SK-N-SH (cell line): ENCODE data around the gene CASD1.

Source experiments
- EP300 ChIP-seq, 2 experiments: IDR thresholded peaks; 2 replicates each; pipeline versions ENCODE4 v1.4.0 to v1.6.1; 2012; ENCODE audit warnings: borderline replicate concordance in 1 of 2, low read depth in 1 of 2, low read length in 1 of 2
- FOXJ3 ChIP-seq: sonication (generic); formaldehyde crosslinking; IDR thresholded peaks from 2 replicates; pipeline ENCODE4 v1.5.1; 2020; ENCODE audit warnings: mild to moderate bottlenecking, missing genetic modification reagents
- GABPA ChIP-seq: IDR thresholded peaks from 2 replicates; pipeline ENCODE4 v1.4.0; 2012; ENCODE audit warnings: low read depth, mild to moderate bottlenecking
- GATA2 ChIP-seq: sonication (generic); formaldehyde crosslinking; IDR thresholded peaks from 2 replicates; pipeline ENCODE4 v1.5.0; 2020; ENCODE audit warnings: mild to moderate bottlenecking, missing genetic modification reagents
- JUND ChIP-seq: IDR thresholded peaks from 2 replicates; pipeline ENCODE4 v1.4.0; 2012
- NRF1 ChIP-seq: IDR thresholded peaks from 2 replicates; pipeline ENCODE4 v1.6.1; 2012; ENCODE audit warnings: low read depth, mild to moderate bottlenecking, low read length
- POLR2AphosphoS5 ChIP-seq: IDR thresholded peaks from 2 replicates; pipeline ENCODE4 v1.6.1; 2012; ENCODE audit warnings: low read depth, low read length
- RAD21 ChIP-seq: IDR thresholded peaks from 2 replicates; pipeline ENCODE4 v1.6.1; 2012; ENCODE audit warnings: mild to moderate bottlenecking, low read length
- TF ChIP-seq, protein P1 (sequence below): IDR thresholded peaks from 2 replicates; pipeline ENCODE4 v1.4.0; 2012; ENCODE audit warnings: low read depth, borderline replicate concordance
- TF ChIP-seq, protein P2 (sequence below): fragments of 200-600 bp; sonication (generic); IDR thresholded peaks from 2 replicates; pipeline ENCODE4 v1.6.1; 2017; ENCODE audit warnings: antibody characterized with exemption, mild to moderate bottlenecking, moderate library complexity
- TF ChIP-seq, protein P3 (sequence below): IDR thresholded peaks from 2 replicates; pipeline ENCODE4 v1.6.1; 2012; ENCODE audit warnings: mild to moderate bottlenecking, low read depth, low read length, moderate library complexity
- TF ChIP-seq, protein P4 (sequence below): IDR thresholded peaks from 2 replicates; pipeline ENCODE4 v1.4.0; 2012; ENCODE audit warnings: low read depth

DNA sequence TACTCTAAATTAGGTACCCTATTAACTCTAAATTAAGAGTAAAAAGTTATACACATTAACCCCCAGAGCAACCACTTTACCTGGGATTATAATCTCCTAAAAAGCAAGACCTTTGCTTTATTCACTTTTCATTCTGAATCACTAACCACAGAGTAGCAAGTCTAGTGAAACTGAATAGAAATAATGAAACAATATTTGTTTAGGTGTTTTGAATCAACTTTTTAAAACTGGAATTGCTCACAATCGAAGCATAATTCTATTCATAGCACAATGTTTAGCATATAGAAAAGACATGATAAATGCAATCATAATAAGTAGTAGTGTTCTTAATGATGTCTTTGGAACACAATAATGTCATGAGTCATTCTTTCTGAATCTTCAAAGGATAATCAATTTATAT, 37.0 kb upstream of the CASD1 start:
- TF ChIP-seq GABPA: no peak
- TF ChIP-seq RAD21: no peak
- TF ChIP-seq, protein P1, sequence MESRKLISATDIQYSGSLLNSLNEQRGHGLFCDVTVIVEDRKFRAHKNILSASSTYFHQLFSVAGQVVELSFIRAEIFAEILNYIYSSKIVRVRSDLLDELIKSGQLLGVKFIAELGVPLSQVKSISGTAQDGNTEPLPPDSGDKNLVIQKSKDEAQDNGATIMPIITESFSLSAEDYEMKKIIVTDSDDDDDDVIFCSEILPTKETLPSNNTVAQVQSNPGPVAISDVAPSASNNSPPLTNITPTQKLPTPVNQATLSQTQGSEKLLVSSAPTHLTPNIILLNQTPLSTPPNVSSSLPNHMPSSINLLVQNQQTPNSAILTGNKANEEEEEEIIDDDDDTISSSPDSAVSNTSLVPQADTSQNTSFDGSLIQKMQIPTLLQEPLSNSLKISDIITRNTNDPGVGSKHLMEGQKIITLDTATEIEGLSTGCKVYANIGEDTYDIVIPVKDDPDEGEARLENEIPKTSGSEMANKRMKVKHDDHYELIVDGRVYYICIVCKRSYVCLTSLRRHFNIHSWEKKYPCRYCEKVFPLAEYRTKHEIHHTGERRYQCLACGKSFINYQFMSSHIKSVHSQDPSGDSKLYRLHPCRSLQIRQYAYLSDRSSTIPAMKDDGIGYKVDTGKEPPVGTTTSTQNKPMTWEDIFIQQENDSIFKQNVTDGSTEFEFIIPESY: no peak
- TF ChIP-seq, protein P2, sequence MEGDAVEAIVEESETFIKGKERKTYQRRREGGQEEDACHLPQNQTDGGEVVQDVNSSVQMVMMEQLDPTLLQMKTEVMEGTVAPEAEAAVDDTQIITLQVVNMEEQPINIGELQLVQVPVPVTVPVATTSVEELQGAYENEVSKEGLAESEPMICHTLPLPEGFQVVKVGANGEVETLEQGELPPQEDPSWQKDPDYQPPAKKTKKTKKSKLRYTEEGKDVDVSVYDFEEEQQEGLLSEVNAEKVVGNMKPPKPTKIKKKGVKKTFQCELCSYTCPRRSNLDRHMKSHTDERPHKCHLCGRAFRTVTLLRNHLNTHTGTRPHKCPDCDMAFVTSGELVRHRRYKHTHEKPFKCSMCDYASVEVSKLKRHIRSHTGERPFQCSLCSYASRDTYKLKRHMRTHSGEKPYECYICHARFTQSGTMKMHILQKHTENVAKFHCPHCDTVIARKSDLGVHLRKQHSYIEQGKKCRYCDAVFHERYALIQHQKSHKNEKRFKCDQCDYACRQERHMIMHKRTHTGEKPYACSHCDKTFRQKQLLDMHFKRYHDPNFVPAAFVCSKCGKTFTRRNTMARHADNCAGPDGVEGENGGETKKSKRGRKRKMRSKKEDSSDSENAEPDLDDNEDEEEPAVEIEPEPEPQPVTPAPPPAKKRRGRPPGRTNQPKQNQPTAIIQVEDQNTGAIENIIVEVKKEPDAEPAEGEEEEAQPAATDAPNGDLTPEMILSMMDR: no peak
- no peak for TF ChIP-seq FOXJ3 (CRISPR knock-in tag)
- no peak for TF ChIP-seq NRF1
- no peak for TF ChIP-seq EP300 (IDR thresholded peaks at IDR 0.05; ENCODE audit: borderline replicate concordance in 1 of 2, low read depth in 1 of 2, low read length in 1 of 2)
- no peak for TF ChIP-seq GATA2 (CRISPR knock-in tag)
- TF ChIP-seq, protein P3, sequence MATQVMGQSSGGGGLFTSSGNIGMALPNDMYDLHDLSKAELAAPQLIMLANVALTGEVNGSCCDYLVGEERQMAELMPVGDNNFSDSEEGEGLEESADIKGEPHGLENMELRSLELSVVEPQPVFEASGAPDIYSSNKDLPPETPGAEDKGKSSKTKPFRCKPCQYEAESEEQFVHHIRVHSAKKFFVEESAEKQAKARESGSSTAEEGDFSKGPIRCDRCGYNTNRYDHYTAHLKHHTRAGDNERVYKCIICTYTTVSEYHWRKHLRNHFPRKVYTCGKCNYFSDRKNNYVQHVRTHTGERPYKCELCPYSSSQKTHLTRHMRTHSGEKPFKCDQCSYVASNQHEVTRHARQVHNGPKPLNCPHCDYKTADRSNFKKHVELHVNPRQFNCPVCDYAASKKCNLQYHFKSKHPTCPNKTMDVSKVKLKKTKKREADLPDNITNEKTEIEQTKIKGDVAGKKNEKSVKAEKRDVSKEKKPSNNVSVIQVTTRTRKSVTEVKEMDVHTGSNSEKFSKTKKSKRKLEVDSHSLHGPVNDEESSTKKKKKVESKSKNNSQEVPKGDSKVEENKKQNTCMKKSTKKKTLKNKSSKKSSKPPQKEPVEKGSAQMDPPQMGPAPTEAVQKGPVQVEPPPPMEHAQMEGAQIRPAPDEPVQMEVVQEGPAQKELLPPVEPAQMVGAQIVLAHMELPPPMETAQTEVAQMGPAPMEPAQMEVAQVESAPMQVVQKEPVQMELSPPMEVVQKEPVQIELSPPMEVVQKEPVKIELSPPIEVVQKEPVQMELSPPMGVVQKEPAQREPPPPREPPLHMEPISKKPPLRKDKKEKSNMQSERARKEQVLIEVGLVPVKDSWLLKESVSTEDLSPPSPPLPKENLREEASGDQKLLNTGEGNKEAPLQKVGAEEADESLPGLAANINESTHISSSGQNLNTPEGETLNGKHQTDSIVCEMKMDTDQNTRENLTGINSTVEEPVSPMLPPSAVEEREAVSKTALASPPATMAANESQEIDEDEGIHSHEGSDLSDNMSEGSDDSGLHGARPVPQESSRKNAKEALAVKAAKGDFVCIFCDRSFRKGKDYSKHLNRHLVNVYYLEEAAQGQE: no peak
- TF ChIP-seq JUND: no peak
- TF ChIP-seq, protein P4, sequence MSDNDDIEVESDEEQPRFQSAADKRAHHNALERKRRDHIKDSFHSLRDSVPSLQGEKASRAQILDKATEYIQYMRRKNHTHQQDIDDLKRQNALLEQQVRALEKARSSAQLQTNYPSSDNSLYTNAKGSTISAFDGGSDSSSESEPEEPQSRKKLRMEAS: no peak
- TF ChIP-seq POLR2AphosphoS5: no peak
